GM19099 (cell line): Measurements from ENCODE around the gene TBC1D22B.

Source experiments
- POLR2A ChIP-seq: IDR thresholded peaks from 3 replicates; pipeline ENCODE4 v1.6.1; 2011; ENCODE audit warnings: low read depth; ENCODE audit not compliant: insufficient read length; ENCODE audit errors: extremely low read depth

Gene TBC1D22B

DNA sequence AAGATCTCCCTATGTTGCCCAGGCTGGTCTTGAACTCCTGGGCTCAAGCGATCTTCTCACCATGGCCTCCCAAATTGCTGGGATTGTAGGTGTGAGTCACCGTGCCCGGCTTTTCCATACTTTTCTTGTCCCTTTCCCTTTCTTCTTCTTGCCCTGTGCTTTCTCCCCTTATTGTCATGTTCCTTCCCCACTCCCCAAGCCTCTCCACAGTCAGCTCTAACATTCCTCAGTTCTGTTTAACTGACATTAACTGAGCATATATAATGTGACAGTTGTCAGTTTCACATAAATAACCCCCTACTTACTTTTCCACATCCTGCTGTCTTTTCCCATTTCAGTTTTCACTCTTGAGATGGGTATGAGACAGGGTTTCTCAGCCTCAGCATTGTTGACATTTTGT, 86.7 kb downstream of the TBC1D22B start:
- no peak for TF ChIP-seq POLR2A

DNA sequence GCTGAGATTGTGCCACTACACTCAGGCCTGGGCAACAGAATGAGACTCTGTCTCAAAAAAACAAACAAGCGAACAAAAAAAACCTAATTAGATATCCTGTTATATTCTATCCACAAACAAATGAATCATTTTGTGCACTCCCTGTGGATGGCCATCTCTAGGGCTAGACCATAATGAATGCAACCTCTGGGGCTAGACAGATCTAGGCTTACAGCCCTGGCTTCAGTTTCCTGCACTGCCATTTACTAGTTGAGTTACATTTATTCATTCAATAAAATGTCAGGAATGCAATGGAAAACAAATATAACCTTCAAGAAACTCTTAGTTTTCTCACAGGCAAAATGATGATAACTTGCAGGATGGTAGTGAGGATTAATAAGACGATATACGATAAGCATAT, 89.6 kb downstream of the TBC1D22B start:
- no peak for TF ChIP-seq POLR2A

DNA sequence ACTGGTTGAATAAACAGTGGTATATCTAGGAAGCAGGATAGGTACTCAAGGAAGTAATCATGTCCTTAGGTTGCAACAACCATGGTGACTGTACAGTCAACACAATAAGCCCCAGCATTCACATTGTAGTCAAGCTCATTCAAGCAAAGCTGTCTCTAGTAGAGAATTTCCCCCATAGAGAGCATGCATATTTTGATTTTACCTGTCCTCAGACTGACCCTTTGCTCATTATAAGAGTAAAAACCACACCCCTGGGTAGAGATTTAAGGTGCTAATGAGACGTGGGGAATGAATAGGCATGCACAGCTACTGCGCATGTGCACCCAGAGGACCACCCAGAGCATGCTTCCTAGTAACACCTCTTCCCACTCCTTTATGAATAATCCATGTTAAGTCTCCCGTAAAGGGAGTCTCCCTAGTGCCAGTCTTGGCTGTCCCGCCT, 90.1 kb downstream of the TBC1D22B start:
- TF ChIP-seq POLR2A: no peak

GRCh38 chr6:37351027-37351426, 93.5 kb downstream of the TBC1D22B start:
- no peak for TF ChIP-seq POLR2A

DNA sequence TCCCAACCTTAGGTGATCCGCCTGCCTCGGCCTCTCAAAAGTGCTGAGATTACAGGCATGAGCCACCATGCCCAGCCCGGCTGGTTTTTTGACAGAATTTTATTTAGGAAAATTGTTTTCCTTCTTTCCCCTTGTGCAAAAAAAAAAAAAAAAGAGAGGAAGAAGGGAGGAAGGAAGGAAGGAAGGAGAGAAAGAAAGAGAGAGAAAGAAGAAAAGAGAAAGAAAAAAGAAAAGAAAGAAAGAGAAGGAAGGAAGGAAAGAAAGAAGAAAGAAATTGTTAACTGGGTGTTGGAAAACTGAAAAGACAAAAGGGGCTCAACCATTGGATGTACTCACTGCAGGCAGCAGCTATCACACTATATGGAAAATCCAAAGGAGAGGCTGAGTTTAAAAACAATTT, 94.8 kb downstream of the TBC1D22B start:
- no peak for TF ChIP-seq POLR2A

DNA sequence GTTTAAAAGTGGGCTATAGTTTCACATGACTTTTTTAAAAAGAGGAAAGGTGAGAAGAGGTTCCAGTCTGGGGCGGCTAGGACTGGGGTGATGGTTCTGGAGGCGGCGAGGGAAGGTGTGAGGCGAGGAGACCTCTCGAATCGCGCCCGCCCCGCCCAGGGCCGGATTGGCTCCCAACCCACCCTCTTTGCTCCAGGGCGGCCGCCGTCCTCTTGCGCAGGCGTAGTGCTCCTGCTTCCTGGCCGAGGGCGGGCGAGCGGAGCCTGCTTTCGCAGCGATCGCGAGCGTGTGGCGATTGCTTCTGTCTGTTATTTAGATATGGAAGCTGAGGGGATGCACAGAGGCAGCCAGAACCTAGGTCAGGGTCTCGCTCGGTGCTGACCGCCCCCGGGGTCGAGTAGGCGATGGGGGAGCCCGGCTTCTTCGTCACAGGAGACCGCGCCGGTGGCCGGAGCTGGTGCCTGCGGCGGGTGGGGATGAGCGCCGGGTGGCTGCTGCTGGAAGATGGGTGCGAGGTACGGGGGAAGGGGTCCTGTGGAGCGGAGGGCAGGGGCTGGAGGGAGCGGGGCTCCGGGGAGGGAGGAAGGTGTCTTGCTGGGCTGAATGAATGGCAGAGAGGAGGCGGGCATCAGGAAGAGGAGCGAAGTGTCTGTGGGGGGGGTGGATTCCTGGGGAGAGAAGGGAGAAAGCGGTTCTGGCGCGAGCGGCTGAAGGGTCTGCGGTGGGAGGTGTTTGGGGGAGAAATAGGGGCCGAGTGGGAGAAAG, 96.4 kb downstream of the TBC1D22B start, which contains the start of gene RNF8:
TSS of gene RNF8 (plus strand) at position 223 of the 765 bp plus-strand sequence. CDS start at position 405, 182 bp downstream.
- peak; percentile 79 for TF ChIP-seq POLR2A

GRCh38 chr6:37354526-37355384, 97.2 kb downstream of the TBC1D22B start:
- TF ChIP-seq POLR2A: no peak

DNA sequence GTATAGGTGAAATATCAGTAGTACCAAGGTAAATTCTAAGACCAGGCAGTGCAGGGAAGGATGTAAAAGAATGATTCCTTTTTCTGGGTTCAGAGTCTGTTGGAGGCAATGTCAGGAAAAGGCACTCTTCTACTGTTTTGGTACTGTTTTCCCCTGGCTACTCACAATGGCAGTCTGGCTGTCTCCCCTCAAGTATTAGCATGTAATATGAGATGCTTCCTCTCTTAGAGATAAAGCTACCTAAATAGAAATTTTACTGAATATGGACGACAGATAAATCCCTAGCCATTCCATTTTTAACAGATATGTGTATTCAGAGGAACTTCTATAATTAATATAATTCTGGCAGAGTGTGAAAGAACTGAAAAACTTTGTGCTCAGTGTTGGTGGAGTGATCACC, 99.7 kb downstream of the TBC1D22B start:
- no peak for TF ChIP-seq POLR2A

DNA sequence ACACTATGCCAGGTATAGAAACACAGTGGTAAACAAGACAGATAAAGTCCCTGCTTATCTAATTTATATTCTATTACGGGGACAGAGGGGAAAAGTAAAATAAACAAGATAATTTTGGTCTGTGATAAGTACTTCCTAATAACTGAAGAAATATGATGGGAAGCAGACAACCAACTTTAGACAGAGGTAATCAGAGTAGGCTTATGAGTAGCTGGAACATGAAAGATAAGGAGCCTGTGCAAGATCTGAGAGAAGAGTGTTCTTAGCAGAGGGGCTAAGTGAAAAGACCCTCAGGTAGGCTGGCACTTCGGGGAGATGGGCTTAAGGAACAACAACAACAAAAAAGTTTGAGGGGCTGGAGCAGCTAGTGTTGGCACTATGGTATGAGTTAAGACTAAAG, 100.3 kb downstream of the TBC1D22B start:
- no peak for TF ChIP-seq POLR2A

DNA sequence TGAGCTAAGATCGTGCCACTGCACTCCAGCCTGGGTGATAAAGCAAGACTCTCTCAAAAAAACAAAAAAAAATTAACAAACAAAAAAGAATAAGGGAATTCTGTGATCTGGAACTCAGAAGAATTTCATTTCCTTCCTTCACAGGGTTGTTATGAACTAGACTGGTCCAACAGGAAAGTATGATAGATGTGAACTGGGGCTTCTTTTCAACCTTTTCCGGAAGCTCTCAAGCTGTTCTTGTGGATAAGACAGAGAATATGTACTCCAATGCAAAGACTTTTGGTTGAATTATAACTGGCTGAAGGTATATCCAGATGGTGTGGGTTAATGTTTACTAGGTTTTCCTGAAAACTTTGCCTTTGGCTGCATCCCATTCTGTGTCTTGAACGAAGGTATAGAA, 101.5 kb downstream of the TBC1D22B start:
- TF ChIP-seq POLR2A: no peak

DNA sequence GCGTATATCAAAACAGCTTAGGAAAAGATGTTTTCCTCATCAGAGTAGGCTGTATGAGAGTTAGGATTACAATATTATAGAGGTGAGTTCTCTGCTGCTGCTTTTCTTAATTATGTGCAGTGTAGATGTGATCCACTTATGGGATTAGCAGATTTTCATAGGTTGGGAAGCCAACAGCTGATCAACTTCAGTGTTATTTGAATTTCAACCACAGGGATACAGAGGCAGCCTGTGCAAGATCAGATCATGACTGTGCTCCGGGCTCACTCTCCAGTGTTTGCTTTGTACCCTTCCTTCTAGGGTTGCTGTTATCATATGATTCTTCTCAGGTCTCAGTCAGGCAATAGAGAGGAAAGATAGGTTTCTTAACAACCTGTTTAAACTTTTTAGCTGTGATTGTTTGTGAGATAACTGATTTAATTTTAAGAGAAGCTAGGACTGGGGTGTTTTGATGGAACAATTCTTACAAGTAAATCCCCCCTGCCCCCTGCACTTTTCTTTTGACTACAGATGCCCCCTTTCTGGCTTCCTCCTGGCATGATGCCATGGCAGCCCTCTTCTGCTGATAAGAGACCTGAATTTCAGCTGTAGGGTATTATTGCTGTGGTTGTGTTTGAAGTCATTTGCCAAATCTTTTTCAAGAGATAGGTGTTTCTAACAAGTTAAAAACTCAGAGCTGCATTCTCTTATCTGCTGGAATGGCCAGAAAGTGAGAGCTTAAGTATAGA, 104.7 kb downstream of the TBC1D22B start:
- no peak for TF ChIP-seq POLR2A

- TF ChIP-seq POLR2A: no peak
Measured at GRCh38 chr6:37365791-37366190, 108.2 kb downstream of the TBC1D22B start.

- no peak for TF ChIP-seq POLR2A
Measured at GRCh38 chr6:37366910-37367309, 109.3 kb downstream of the TBC1D22B start.

DNA sequence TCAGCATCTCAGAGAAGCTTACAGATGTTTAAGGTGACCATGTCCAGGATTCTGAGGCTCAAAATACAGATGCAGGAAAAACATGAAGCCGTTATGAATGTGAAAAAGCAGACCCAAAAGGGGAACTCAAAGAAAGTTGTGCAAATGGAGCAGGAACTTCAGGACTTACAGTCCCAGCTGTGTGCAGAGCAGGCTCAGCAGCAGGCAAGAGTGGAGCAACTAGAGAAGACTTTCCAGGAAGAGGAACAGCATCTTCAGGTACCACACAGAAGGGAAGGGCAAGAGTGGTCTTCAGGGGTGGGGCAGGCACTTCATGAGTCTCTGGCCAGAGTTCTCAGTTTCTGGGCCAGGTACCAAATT, 111.4 kb downstream of the TBC1D22B start:
- no peak for TF ChIP-seq POLR2A
